Nephron (organoid): ENCODE data around the gene PCSK7.

ENCODE experiments used
- H3K27ac Mint-ChIP-seq, 3 experiments: 2 replicates each; pipeline ENCODE4 v1.8.0; 2020; ENCODE audit warnings: mixed read lengths in 3 of 3, mild to moderate bottlenecking in 2 of 3, moderate library complexity in 1 of 3
- H3K27me3 Mint-ChIP-seq: 2 replicates; pipeline ENCODE4 v1.8.0; 2021; ENCODE audit warnings: low read depth, mild to moderate bottlenecking, moderate library complexity, mixed read lengths
- H3K36me3 Mint-ChIP-seq: 2 replicates; pipeline ENCODE4 v1.8.0; 2020; ENCODE audit warnings: low read depth, mixed read lengths
- H3K4me1 Mint-ChIP-seq: 2 replicates; pipeline ENCODE4 v1.8.0; 2020; ENCODE audit warnings: mixed read lengths
- H3K4me3 Mint-ChIP-seq, 3 experiments: 2 replicates each; pipeline ENCODE4 v1.8.0; 2020; ENCODE audit warnings: mild to moderate bottlenecking in 3 of 3, mixed read lengths in 3 of 3, moderate library complexity in 2 of 3
- H3K9me3 Mint-ChIP-seq: 2 replicates; pipeline ENCODE4 v1.8.0; 2020; ENCODE audit warnings: mixed read lengths
- CTCF ChIP-seq, 3 experiments: fragments of 200-600 bp; sonication (generic); IDR thresholded peaks; one replicate each; pipeline ENCODE4 v1.5.0; 2021; ENCODE audit warnings: antibody characterized with exemption in 3 of 3; ENCODE audit not compliant: unreplicated experiment in 3 of 3

PCSK7 gene

GRCh38 chr11:117197516-117198456 is 34.1 kb downstream of the PCSK7 start:
- no peaks in the 10 kb centered on the region for H3K9me3 Mint-ChIP-seq
- H3K36me3 Mint-ChIP-seq: peaks cover 20% of the 10 kb centered on the region
- peaks cover 45% of the 10 kb centered on the region for H3K4me1 Mint-ChIP-seq
- peak overlapping the region; percentile 41 to 89 (median 56) for H3K4me3 Mint-ChIP-seq
- TF ChIP-seq CTCF (IDR thresholded peaks at IDR 0.05; ENCODE audit: unreplicated experiment in 3 of 3): peak; percentile 40 to 60 (median 51)
- H3K27ac Mint-ChIP-seq: peak overlapping the region; percentile 80 to 96 (median 82)
- no peaks in the 10 kb centered on the region for H3K27me3 Mint-ChIP-seq

- H3K9me3 Mint-ChIP-seq: no peaks in the 10 kb centered on the region
- no peaks in the 10 kb centered on the region for H3K27me3 Mint-ChIP-seq
- no peak for TF ChIP-seq CTCF (IDR thresholded peaks at IDR 0.05; ENCODE audit: unreplicated experiment in 3 of 3)
- peak overlapping the region in 1 of 3 experiments; percentile 89 for H3K4me3 Mint-ChIP-seq
- H3K4me1 Mint-ChIP-seq: peaks cover 40% of the 10 kb centered on the region
- H3K36me3 Mint-ChIP-seq: peaks cover 19% of the 10 kb centered on the region
- H3K27ac Mint-ChIP-seq: peak overlapping the region; percentile 80 to 96 (median 82)
These were observed 34.9 kb downstream of the PCSK7 start for GRCh38 chr11:117197006-117197405.

DNA sequence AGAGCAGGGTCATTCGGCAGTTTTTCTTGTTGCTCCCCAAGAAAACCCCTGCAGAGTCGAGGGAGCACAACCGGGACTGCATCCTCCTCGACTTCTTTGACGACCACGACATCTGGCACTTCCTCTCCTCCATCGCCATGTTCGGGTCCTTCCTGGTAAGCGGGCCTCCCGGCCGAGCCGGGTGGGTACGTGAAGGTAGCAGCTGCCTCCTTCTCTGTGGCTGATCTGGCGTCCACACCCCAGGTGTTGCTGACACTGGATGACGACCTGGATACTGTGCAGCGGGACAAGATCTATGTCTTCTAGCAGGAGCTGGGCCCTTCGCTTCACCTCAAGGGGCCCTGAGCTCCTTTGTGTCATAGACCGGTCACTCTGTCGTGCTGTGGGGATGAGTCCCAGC is 36.1 kb downstream of the PCSK7 start:
- Mint-ChIP-seq H3K4me1 (peaks cover 33% of the 10 kb centered on the region), H3K27ac (peak overlapping the region in 1 of 3 experiments; percentile 54), H3K27me3 (no peaks in the 10 kb centered on the region), H3K36me3 (peaks cover 19% of the 10 kb centered on the region), H3K9me3 (no peaks in the 10 kb centered on the region), H3K4me3 (no peak overlapping the region)
- no peak for TF ChIP-seq CTCF (IDR thresholded peaks at IDR 0.05; ENCODE audit: unreplicated experiment in 3 of 3)

- H3K9me3 Mint-ChIP-seq: no peaks in the 10 kb centered on the region
- H3K4me3 Mint-ChIP-seq: no peak overlapping the region
- peak overlapping the region in 2 of 3 experiments; percentile 53 to 54 for H3K27ac Mint-ChIP-seq
- TF ChIP-seq CTCF (IDR thresholded peaks at IDR 0.05; ENCODE audit: unreplicated experiment in 3 of 3): no peak
- peaks cover 28% of the 10 kb centered on the region for H3K4me1 Mint-ChIP-seq
- H3K27me3 Mint-ChIP-seq: no peaks in the 10 kb centered on the region
- peaks cover 19% of the 10 kb centered on the region for H3K36me3 Mint-ChIP-seq
These were observed 36.6 kb downstream of the PCSK7 start for GRCh38 chr11:117195258-117195657.

GRCh38 chr11:117194267-117194666 is 37.6 kb downstream of the PCSK7 start:
- no peak for TF ChIP-seq CTCF (IDR thresholded peaks at IDR 0.05; ENCODE audit: unreplicated experiment in 3 of 3)
- Mint-ChIP-seq H3K9me3 (no peaks in the 10 kb centered on the region), H3K27ac (peak overlapping the region in 1 of 3 experiments; percentile 23), H3K4me1 (peaks cover 19% of the 10 kb centered on the region), H3K27me3 (no peaks in the 10 kb centered on the region), H3K36me3 (peaks cover 19% of the 10 kb centered on the region), H3K4me3 (no peak overlapping the region)
